PC-9 (cell line): ENCODE data around the gene KCNJ12. TPM values are rescaled to one million over a fixed set of nuclear protein-coding genes. Genes with fewer than 3 reads are reported as not detected.
"Not testable (repeated sequence)": the region's sequence is repeated elsewhere in the genome, so short reads cannot be mapped to it uniquely, and the experiment has no call there.

Source experiments
- BruUV-seq: library from RNA; stranded (reverse); fragments of 400-500 nt; replicated peaks from 2 replicates; lab custom pipeline; 2021; lab: Mats Ljungman, UMichigan
- CTCF ChIA-PET: fragments of 300-600 bp; sonication (Branson Sonifier 250); formaldehyde crosslinking; loops from one replicate; lab custom pipeline; 2022; ENCODE audit warnings: antibody characterized with exemption; lab: Charles Lee
- POLR2A ChIA-PET: fragments of 300-600 bp; sonication (Branson Sonifier 250); formaldehyde crosslinking; loops from one replicate; lab custom pipeline; 2022; ENCODE audit warnings: antibody characterized with exemption; ENCODE audit not compliant: unreplicated experiment; lab: Charles Lee
- DNase-seq, 2 experiments: peaks; one replicate each; pipeline versions ENCODE4 v3.0.0 to v3.0.0-alpha.2; 2015 to 2022; ENCODE audit warnings: mixed read lengths in 1 of 2
- H2AFZ ChIP-seq: fragments of 200-600 bp; sonication (generic); 2 replicates; pipeline ENCODE4 v1.8.1; 2017; ENCODE audit warnings: antibody characterized with exemption
- H3F3A ChIP-seq: fragments of 200-600 bp; sonication (generic); 2 replicates; pipeline ENCODE4 v1.8.1; 2017; ENCODE audit warnings: antibody characterized with exemption, mild to moderate bottlenecking, low read depth; ENCODE audit not compliant: insufficient read depth
- H3K27ac ChIP-seq: fragments of 200-600 bp; sonication (generic); 2 replicates; pipeline ENCODE4 v1.6.1; 2016; ENCODE audit warnings: mixed run types
- H3K27me3 ChIP-seq: fragments of 200-600 bp; sonication (generic); 2 replicates; pipeline ENCODE4 v1.6.1; 2016; ENCODE audit warnings: low read depth, mixed run types; ENCODE audit not compliant: insufficient read depth
- H3K36me3 ChIP-seq: fragments of 200-600 bp; sonication (generic); 2 replicates; pipeline ENCODE4 v1.6.1; 2016; ENCODE audit warnings: low read depth, mixed run types
- H3K4me1 ChIP-seq: fragments of 200-600 bp; sonication (generic); replicated peaks from 2 replicates; pipeline ENCODE4 v1.6.1; 2016; ENCODE audit warnings: mixed run types; ENCODE audit not compliant: insufficient read depth
- H3K4me2 ChIP-seq: fragments of 200-600 bp; sonication (generic); 2 replicates; pipeline ENCODE4 v1.6.1; 2017; ENCODE audit warnings: mixed run types
- H3K4me3 ChIP-seq: fragments of 200-600 bp; sonication (generic); 2 replicates; pipeline ENCODE4 v1.6.1; 2016; ENCODE audit warnings: mixed run types
- H3K79me2 ChIP-seq: fragments of 200-600 bp; sonication (generic); 2 replicates; pipeline ENCODE4 v1.6.1; 2017; ENCODE audit warnings: low read depth, mixed run types
- H3K9me2 ChIP-seq: fragments of 200-600 bp; sonication (generic); 2 replicates; pipeline ENCODE4 v1.8.1; 2017; ENCODE audit warnings: mild to moderate bottlenecking; ENCODE audit not compliant: insufficient read depth
- H3K9me3 ChIP-seq: fragments of 200-600 bp; sonication (generic); 2 replicates; pipeline ENCODE4 v1.8.1; 2016; ENCODE audit warnings: low read depth; ENCODE audit not compliant: insufficient read depth
- H4K20me1 ChIP-seq: fragments of 200-600 bp; sonication (generic); 2 replicates; pipeline ENCODE4 v1.8.1; 2017; ENCODE audit not compliant: insufficient read depth
- CTCF ChIP-seq: fragments of 200-600 bp; sonication (generic); conservative IDR thresholded peaks from 2 replicates; pipeline ENCODE4 v1.6.1; 2017; ENCODE audit warnings: mixed run types, antibody characterized with exemption, mild to moderate bottlenecking, moderate library complexity
- EZH2 ChIP-seq: fragments of 200-600 bp; sonication (generic); IDR thresholded peaks from 2 replicates; pipeline ENCODE4 v1.8.0; 2017; ENCODE audit warnings: antibody characterized with exemption, low read depth
- intact Hi-C: fragments of 100-400 bp; cut with micrococcal nuclease; formaldehyde crosslinking; loops from one replicate; pipeline ENCODE4 v1.10.0; 2022; ENCODE audit not compliant: unreplicated experiment
- total RNA-seq: library from RNA; stranded (reverse); gene quantifications from 2 replicates; pipeline ENCODE4 v1.2.3, GENCODE V29; 2021

Gene KCNJ12
- total RNA-seq, 1 experiment from 2014 or later, result 1.1 TPM

GRCh38 chr17:21425736-21426135 lies 49.6 kb downstream of the KCNJ12 start:
- no peak overlapping the region for H3K4me3 ChIP-seq
- ChIA-PET CTCF (no interaction called here), POLR2A (no interaction called here)
- no peak overlapping the region for H2AFZ ChIP-seq
- TF ChIP-seq EZH2 (no peak), CTCF (no peak)
- no peak overlapping the region for H3K4me2 ChIP-seq
- H3K79me2 ChIP-seq, result no peaks in the 10 kb centered on the region
- no peak for DNase-seq
- no TSS peak for BruUV-seq
- intact Hi-C loops, result no loop called here
- no peak overlapping the region for H3K27ac ChIP-seq
- H3K9me2 ChIP-seq, result no peaks in the 10 kb centered on the region
- no peaks in the 10 kb centered on the region for H4K20me1 ChIP-seq
- H3K9me3 ChIP-seq, result no peaks in the 10 kb centered on the region
- H3K36me3 ChIP-seq, result no peaks in the 10 kb centered on the region
- no peaks in the 10 kb centered on the region for H3F3A ChIP-seq
- H3K4me1 ChIP-seq, result no peaks in the 10 kb centered on the region
- H3K27me3 ChIP-seq, result no peaks in the 10 kb centered on the region

- H3K4me3 ChIP-seq, H3K9me3 ChIP-seq, H4K20me1 ChIP-seq, H3K4me1 ChIP-seq, H2AFZ ChIP-seq, H3F3A ChIP-seq, H3K27ac ChIP-seq, H3K36me3 ChIP-seq, H3K9me2 ChIP-seq, H3K4me2 ChIP-seq, intact Hi-C loops, H3K79me2 ChIP-seq, H3K27me3 ChIP-seq, BruUV-seq, DNase-seq, CTCF ChIA-PET, POLR2A ChIA-PET: not testable (repeated sequence)
Measured at GRCh38 chr17:21426246-21426645, 50.1 kb downstream of the KCNJ12 start.

GRCh38 chr17:21426876-21427275 lies 50.7 kb downstream of the KCNJ12 start:
- H3K27me3 ChIP-seq, DNase-seq, CTCF ChIA-PET, H3K27ac ChIP-seq, BruUV-seq, H3K4me1 ChIP-seq, H3K4me2 ChIP-seq, H3F3A ChIP-seq, intact Hi-C loops, H3K4me3 ChIP-seq, H3K9me2 ChIP-seq, H3K79me2 ChIP-seq, H3K9me3 ChIP-seq, POLR2A ChIA-PET, H2AFZ ChIP-seq, H3K36me3 ChIP-seq, H4K20me1 ChIP-seq: not testable (repeated sequence)

GRCh38 chr17:21427727-21428126 lies 51.6 kb downstream of the KCNJ12 start:
- DNase-seq, CTCF ChIA-PET, H4K20me1 ChIP-seq: not testable (repeated sequence)

GRCh38 chr17:21428752-21429424 lies 52.7 kb downstream of the KCNJ12 start:
- POLR2A ChIA-PET, H3K36me3 ChIP-seq, intact Hi-C loops, H3K9me3 ChIP-seq, BruUV-seq, H3F3A ChIP-seq, H2AFZ ChIP-seq, H3K4me2 ChIP-seq, H4K20me1 ChIP-seq, H3K9me2 ChIP-seq, H3K27ac ChIP-seq, H3K27me3 ChIP-seq, DNase-seq, H3K4me1 ChIP-seq, H3K4me3 ChIP-seq, CTCF ChIA-PET, H3K79me2 ChIP-seq: not testable (repeated sequence)

More at GRCh38 chr17:21427727-21428126, 51.6 kb downstream of the KCNJ12 start:
- H3K27me3 ChIP-seq, H3K9me2 ChIP-seq, H3K36me3 ChIP-seq, H3F3A ChIP-seq, H3K4me3 ChIP-seq, H3K4me1 ChIP-seq, H2AFZ ChIP-seq, intact Hi-C loops, H3K4me2 ChIP-seq, H3K9me3 ChIP-seq, BruUV-seq, H3K79me2 ChIP-seq, H3K27ac ChIP-seq, POLR2A ChIA-PET: not testable (repeated sequence)

GRCh38 chr17:21429921-21430628 lies 53.9 kb downstream of the KCNJ12 start:
- H3K9me2 ChIP-seq, H3K36me3 ChIP-seq, H3K4me1 ChIP-seq, H3K79me2 ChIP-seq, H3K4me2 ChIP-seq, CTCF ChIA-PET, DNase-seq, H3F3A ChIP-seq, intact Hi-C loops, BruUV-seq, H3K27ac ChIP-seq, H4K20me1 ChIP-seq, H3K27me3 ChIP-seq, POLR2A ChIA-PET, H3K9me3 ChIP-seq, H3K4me3 ChIP-seq, H2AFZ ChIP-seq: not testable (repeated sequence)
